HL-60 (cell line): ENCODE measurements around the gene PIK3CB.

ENCODE experiments used
- DNase-seq, 2 experiments: peaks; one replicate each; pipeline ENCODE4 v3.0.0-alpha.2; 2010 to 2020; ENCODE audit warnings: low read depth in 1 of 2, low spot score in 1 of 2
- H3K27ac ChIP-seq: fragments of 250-450 bp; sonication (Bioruptor Pico); replicated peaks from 2 replicates; pipeline ENCODE4 v1.5.1; 2020; ENCODE audit warnings: mild to moderate bottlenecking, moderate library complexity
- H3K27me3 ChIP-seq: fragments of 250-450 bp; sonication (Bioruptor Pico); 2 replicates; pipeline ENCODE4 v1.5.1; 2021; ENCODE audit warnings: mild to moderate bottlenecking, moderate library complexity; ENCODE audit not compliant: insufficient read depth, poor library complexity, severe bottlenecking
- H3K4me3 ChIP-seq: replicated peaks from 2 replicates; pipeline ENCODE4 v1.5.1; 2011; ENCODE audit warnings: mild to moderate bottlenecking, control low read depth, low read length; ENCODE audit not compliant: insufficient read depth
- CTCF ChIP-seq: IDR thresholded peaks from one replicate; pipeline ENCODE4 v1.5.1; 2011; ENCODE audit warnings: low read length, control low read depth, inconsistent platforms; ENCODE audit not compliant: insufficient read depth
- GABPA ChIP-seq: IDR thresholded peaks from 2 replicates; pipeline ENCODE4 v1.6.1; 2012; ENCODE audit warnings: low read depth
- POLR2AphosphoS5 ChIP-seq: IDR thresholded peaks from 2 replicates; pipeline ENCODE4 v1.6.1; 2012; ENCODE audit warnings: low read depth
- REST ChIP-seq: IDR thresholded peaks from 2 replicates; pipeline ENCODE4 v1.6.1; 2012; ENCODE audit warnings: low read depth; ENCODE audit not compliant: insufficient replicate concordance
- SPI1 ChIP-seq: IDR thresholded peaks from 2 replicates; pipeline ENCODE4 v1.6.1; 2012; ENCODE audit warnings: low read depth, mild to moderate bottlenecking, borderline replicate concordance

Gene PIK3CB

GRCh38 chr3:138668107-138668506, 166.6 kb downstream of the PIK3CB start:
- H3K4me3 ChIP-seq = no peak overlapping the region
- H3K27ac ChIP-seq = no peak overlapping the region
- no peak for DNase-seq
- no peaks in the 10 kb centered on the region for H3K27me3 ChIP-seq
- TF ChIP-seq CTCF (no peak), REST (no peak), POLR2AphosphoS5 (no peak), GABPA (no peak), SPI1 (no peak)

- Histone ChIP-seq H3K4me3 (no peak overlapping the region), H3K27me3 (no peaks in the 10 kb centered on the region), H3K27ac (no peak overlapping the region)
- no peak for DNase-seq
- TF ChIP-seq REST (no peak), GABPA (no peak), CTCF (no peak)
Measured at GRCh38 chr3:138657508-138657907, 177.2 kb downstream of the PIK3CB start.

- H3K4me3 ChIP-seq = no peak overlapping the region
- no peak for TF ChIP-seq SPI1
- TF ChIP-seq GABPA = no peak
- TF ChIP-seq POLR2AphosphoS5 = no peak
- TF ChIP-seq REST = no peak
- H3K27ac ChIP-seq = no peak overlapping the region
- no peaks in the 10 kb centered on the region for H3K27me3 ChIP-seq
- no peak for DNase-seq
Measured at GRCh38 chr3:138653567-138653966, 181.2 kb downstream of the PIK3CB start.

GRCh38 chr3:138649134-138649533, 185.6 kb downstream of the PIK3CB start:
- DNase-seq = no peak
- Histone ChIP-seq H3K27ac (no peak overlapping the region), H3K27me3 (no peaks in the 10 kb centered on the region), H3K4me3 (no peak overlapping the region)
- no peak for TF ChIP-seq CTCF
- no peak for TF ChIP-seq POLR2AphosphoS5
- TF ChIP-seq SPI1 = no peak
